PC-3 (cell line): ENCODE results near the gene KRT15. TPM values are rescaled to one million over a fixed set of nuclear protein-coding genes. Genes with fewer than 3 reads are reported as not detected.

ENCODE experiments used
- ATAC-seq: fragments of 200-7000 bp; cut with Tn5 transposase; 2 replicates; pipeline ENCODE4 v1.9.1; 2020; ENCODE audit warnings: mild to moderate bottlenecking, moderate library complexity
- BruUV-seq: library from RNA; stranded (reverse); fragments of 400-500 nt; replicated peaks from 2 replicates; lab custom pipeline; 2021; lab: Mats Ljungman, UMichigan
- CTCF ChIA-PET: fragments of 300-600 bp; sonication (Branson Sonifier 250); formaldehyde crosslinking; loops from one replicate; lab custom pipeline; 2022; ENCODE audit warnings: antibody characterized with exemption; lab: Charles Lee
- POLR2A ChIA-PET: fragments of 300-600 bp; sonication (Branson Sonifier 250); formaldehyde crosslinking; loops from one replicate; lab custom pipeline; 2022; ENCODE audit warnings: antibody characterized with exemption; ENCODE audit not compliant: unreplicated experiment; lab: Charles Lee
- DNase-seq: peaks from one replicate; pipeline ENCODE4 v3.0.0-alpha.2; 2015
- H2AFZ ChIP-seq: fragments of 300-600 bp; sonication (generic); 2 replicates; pipeline ENCODE4 v1.6.0; 2016; ENCODE audit warnings: antibody characterized with exemption, low read length
- H3F3A ChIP-seq: fragments of 300-600 bp; sonication (generic); one replicate; pipeline ENCODE4 v1.6.0; 2017; ENCODE audit warnings: antibody characterized with exemption, low read length, control low read depth, mild to moderate bottlenecking; ENCODE audit not compliant: unreplicated experiment
- H3K27ac ChIP-seq: fragments of 300-600 bp; sonication (generic); 2 replicates; pipeline ENCODE4 v1.5.1; 2016; ENCODE audit warnings: mild to moderate bottlenecking, low read length
- H3K27me3 ChIP-seq: fragments of 300-600 bp; sonication (generic); 2 replicates; pipeline ENCODE4 v1.6.1; 2016; ENCODE audit warnings: low read length, mixed read lengths
- H3K36me3 ChIP-seq: fragments of 300-600 bp; sonication (generic); 2 replicates; pipeline ENCODE4 v1.6.1; 2016; ENCODE audit warnings: low read depth, mixed run types, low read length, mixed read lengths
- H3K4me1 ChIP-seq: fragments of 300-600 bp; sonication (generic); 2 replicates; pipeline ENCODE4 v1.5.1; 2016; ENCODE audit warnings: low read length; ENCODE audit not compliant: insufficient read depth
- H3K4me2 ChIP-seq: fragments of 300-600 bp; sonication (generic); 2 replicates; pipeline ENCODE4 v1.6.0; 2016; ENCODE audit warnings: low read length
- H3K4me3 ChIP-seq: fragments of 300-600 bp; sonication (generic); 2 replicates; pipeline ENCODE4 v1.5.1; 2016; ENCODE audit warnings: mild to moderate bottlenecking, low read length, mixed read lengths
- H3K79me2 ChIP-seq: fragments of 300-600 bp; sonication (generic); 2 replicates; pipeline ENCODE4 v1.6.1; 2017; ENCODE audit warnings: low read length, mixed read lengths
- H3K9ac ChIP-seq: fragments of 300-600 bp; sonication (generic); 2 replicates; pipeline ENCODE4 v1.6.0; 2016; ENCODE audit warnings: mild to moderate bottlenecking, low read length
- H3K9me2 ChIP-seq: fragments of 300-600 bp; sonication (generic); replicated peaks from 2 replicates; pipeline ENCODE4 v1.6.1; 2016; ENCODE audit warnings: mixed run types, low read length, mixed read lengths
- H3K9me3 ChIP-seq: fragments of 300-600 bp; sonication (generic); 2 replicates; pipeline ENCODE4 v1.6.1; 2016; ENCODE audit warnings: low read length, mixed read lengths
- H4K20me1 ChIP-seq: fragments of 300-600 bp; sonication (generic); 2 replicates; pipeline ENCODE4 v1.6.1; 2016; ENCODE audit warnings: low read length, mixed read lengths
- EZH2 ChIP-seq: fragments of 300-600 bp; sonication (generic); IDR thresholded peaks from one replicate; pipeline ENCODE4 v1.6.1; 2017; ENCODE audit warnings: antibody characterized with exemption, mild to moderate bottlenecking, low read length; ENCODE audit not compliant: unreplicated experiment
- EZH2phosphoT487 ChIP-seq: fragments of 300-600 bp; sonication (generic); IDR thresholded peaks from 2 replicates; pipeline ENCODE4 v1.6.1; 2018; ENCODE audit warnings: mild to moderate bottlenecking, antibody characterized with exemption, low read length, borderline replicate concordance
- intact Hi-C: fragments of 100-400 bp; cut with micrococcal nuclease; formaldehyde crosslinking; loops from 2 replicates; pipeline ENCODE4 v1.9.0; 2023
- total RNA-seq: library from RNA; depleted of rRNA; stranded (reverse); fragments of >200 nt; gene quantifications from 2 replicates; pipeline ENCODE4 v1.2.3, GENCODE V29; 2014
- TF ChIP-seq, protein P1 (sequence below): fragments of 300-600 bp; sonication (generic); conservative IDR thresholded peaks from 2 replicates; pipeline ENCODE4 v1.5.1; 2017; ENCODE audit warnings: antibody characterized with exemption, low read depth, mild to moderate bottlenecking, low read length

The KRT15 gene
- total RNA-seq, 1 experiment from 2014 or later, result 121 TPM

DNA sequence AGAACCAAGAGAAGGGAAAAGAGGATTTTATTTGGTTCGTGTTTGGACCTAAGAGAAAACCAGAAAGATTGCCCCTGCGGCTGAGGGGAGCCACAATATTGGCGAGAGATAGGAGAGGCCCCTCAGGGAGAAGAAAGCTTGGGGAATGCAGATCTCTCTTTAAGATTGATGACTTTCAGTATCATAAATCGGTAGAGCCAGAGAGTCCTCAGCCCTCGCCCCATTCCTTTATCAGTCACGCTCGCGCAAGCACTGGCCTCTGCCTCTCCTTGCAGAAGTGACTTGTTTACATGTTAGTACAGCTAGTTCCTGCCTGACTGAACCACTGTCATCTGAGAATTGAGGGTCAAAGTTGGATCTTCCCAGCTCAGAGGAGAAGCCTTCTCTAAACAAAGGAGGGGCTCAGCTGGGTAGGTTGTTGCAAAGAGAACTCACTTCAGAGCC is 30.9 kb upstream of the KRT15 start:
- H3K9me2 ChIP-seq, result no peaks in the 10 kb centered on the region
- H3K4me2 ChIP-seq, result peak overlapping the region; percentile 66
- no peaks in the 10 kb centered on the region for H3F3A ChIP-seq
- DNase-seq (peak; percentile 61), ATAC-seq (0 out of 2 replicates have a peak, but pooled peaks have one; percentile 1)
- H3K4me1 ChIP-seq, result peaks cover 45% of the 10 kb centered on the region
- BruUV-seq, result no TSS peak
- TF ChIP-seq EZH2 (no peak), EZH2phosphoT487 (no peak)
- TF ChIP-seq, protein P1, sequence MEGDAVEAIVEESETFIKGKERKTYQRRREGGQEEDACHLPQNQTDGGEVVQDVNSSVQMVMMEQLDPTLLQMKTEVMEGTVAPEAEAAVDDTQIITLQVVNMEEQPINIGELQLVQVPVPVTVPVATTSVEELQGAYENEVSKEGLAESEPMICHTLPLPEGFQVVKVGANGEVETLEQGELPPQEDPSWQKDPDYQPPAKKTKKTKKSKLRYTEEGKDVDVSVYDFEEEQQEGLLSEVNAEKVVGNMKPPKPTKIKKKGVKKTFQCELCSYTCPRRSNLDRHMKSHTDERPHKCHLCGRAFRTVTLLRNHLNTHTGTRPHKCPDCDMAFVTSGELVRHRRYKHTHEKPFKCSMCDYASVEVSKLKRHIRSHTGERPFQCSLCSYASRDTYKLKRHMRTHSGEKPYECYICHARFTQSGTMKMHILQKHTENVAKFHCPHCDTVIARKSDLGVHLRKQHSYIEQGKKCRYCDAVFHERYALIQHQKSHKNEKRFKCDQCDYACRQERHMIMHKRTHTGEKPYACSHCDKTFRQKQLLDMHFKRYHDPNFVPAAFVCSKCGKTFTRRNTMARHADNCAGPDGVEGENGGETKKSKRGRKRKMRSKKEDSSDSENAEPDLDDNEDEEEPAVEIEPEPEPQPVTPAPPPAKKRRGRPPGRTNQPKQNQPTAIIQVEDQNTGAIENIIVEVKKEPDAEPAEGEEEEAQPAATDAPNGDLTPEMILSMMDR, result no peak
- H3K27ac ChIP-seq, result peak overlapping the region; percentile 98
- intact Hi-C loops, result loop anchor here (1.0 to 10.0 kb wide), 5 partner anchors 99 to 745 kb away; no protein-coding TSS in a partner anchor
- no peaks in the 10 kb centered on the region for H4K20me1 ChIP-seq
- H3K27me3 ChIP-seq, result no peaks in the 10 kb centered on the region
- H3K4me3 ChIP-seq, result peak overlapping the region; percentile 47; the same call in 1 of the 2 replicates
- peak overlapping the region; percentile 91 for H3K9ac ChIP-seq
- H3K79me2 ChIP-seq, result no peaks in the 10 kb centered on the region
- ChIA-PET POLR2A (interaction anchor here (0.5 to 2.1 kb wide), 4 partner anchors 21 to 143 kb away, joined by 3 to 30 read pairs (median 14); partner anchors contain the start of genes KRT15 and KRT19), CTCF (interaction anchor here (0.6 to 2.7 kb wide), 16 partner anchors 14 to 746 kb away, joined by 3 to 38 read pairs (median 5); partner anchors contain the start of genes EIF1 and KRT19)
- peak overlapping the region; percentile 35; the same call in 1 of the 2 replicates for H2AFZ ChIP-seq
- H3K9me3 ChIP-seq, result no peaks in the 10 kb centered on the region
- H3K36me3 ChIP-seq, result no peaks in the 10 kb centered on the region

DNA sequence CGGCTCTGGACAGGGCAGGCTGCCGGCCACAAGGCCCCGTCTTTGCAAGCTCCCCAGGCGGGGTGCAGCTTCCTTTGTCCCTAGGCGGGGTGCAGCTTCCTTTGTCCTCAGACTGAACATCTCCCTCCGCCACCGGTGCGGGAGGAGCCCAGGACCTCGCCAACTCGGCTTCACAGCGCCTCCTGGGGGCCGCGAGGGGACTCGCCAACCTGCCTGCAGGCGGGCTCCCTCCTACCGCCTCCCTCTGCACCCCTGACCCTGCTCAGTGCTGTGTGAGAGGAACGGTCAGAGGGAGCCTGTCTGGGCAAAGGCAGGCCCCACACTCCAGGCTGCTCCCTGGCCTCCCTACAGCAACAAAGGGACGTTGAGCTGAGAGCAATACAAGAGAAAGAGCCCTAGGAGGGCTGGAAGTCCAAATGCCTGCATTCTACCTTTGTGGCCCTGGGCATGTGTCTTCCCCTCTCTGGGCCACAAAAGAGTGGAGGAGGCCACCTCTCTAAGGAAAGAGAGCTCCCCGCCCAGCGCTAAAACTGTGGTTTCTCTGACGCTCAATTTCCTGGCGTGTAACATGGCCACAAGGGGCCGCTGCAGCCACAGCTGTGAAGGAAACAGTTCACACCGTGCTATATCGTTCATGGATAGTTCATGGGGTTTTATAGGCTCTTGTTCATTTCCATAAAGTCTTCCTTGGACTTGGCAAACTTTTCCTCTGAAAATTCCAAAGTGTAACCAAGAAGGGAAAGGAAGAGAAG is 30.3 kb upstream of the KRT15 start:
- Histone ChIP-seq H4K20me1 (no peaks in the 10 kb centered on the region), H3K36me3 (no peaks in the 10 kb centered on the region), H3F3A (no peaks in the 10 kb centered on the region), H2AFZ (peak overlapping the region; percentile 35), H3K9ac (peak overlapping the region; percentile 91), H3K9me3 (no peaks in the 10 kb centered on the region), H3K27me3 (no peaks in the 10 kb centered on the region), H3K4me2 (peak overlapping the region; percentile 66), H3K4me1 (peaks cover 50% of the 10 kb centered on the region), H3K79me2 (no peaks in the 10 kb centered on the region), H3K9me2 (no peaks in the 10 kb centered on the region), H3K4me3 (peak overlapping the region; percentile 50; the same call in 1 of the 2 replicates), H3K27ac (peak overlapping the region; percentile 98)
- ChIA-PET CTCF (interaction anchor here (0.6 to 2.7 kb wide), 25 partner anchors 13 to 745 kb away, joined by 3 to 38 read pairs (median 5); partner anchors contain the start of genes EIF1, KRT15 and KRT19), POLR2A (interaction anchor here (0.5 to 2.1 kb wide), 7 partner anchors 21 to 692 kb away, joined by 3 to 30 read pairs (median 4); partner anchors contain the start of genes KRT15 and KRT19)
- intact Hi-C loops, result loop anchor here (1.0 to 10.0 kb wide), 8 partner anchors 19 to 744 kb away; no protein-coding TSS in a partner anchor
- peak; percentile 59 for ATAC-seq
- peak; percentile 91 for DNase-seq
- BruUV-seq, result no TSS peak
- TF ChIP-seq EZH2 (no peak), EZH2phosphoT487 (no peak)
- TF ChIP-seq, protein P1, result peak; percentile 81
